A673 (cell line): ENCODE data around the gene PDLIM4.

ENCODE experiments used
- EZH2 ChIP-seq: fragments of 200-600 bp; sonication (generic); IDR thresholded peaks from 2 replicates; pipeline ENCODE4 v1.6.1; 2017; ENCODE audit warnings: borderline replicate concordance, low read depth, mild to moderate bottlenecking, mixed read lengths, antibody characterized with exemption, low read length; ENCODE audit not compliant: poor library complexity, severe bottlenecking
- TF ChIP-seq, protein P1 (sequence below): fragments of 300-800, 200-600 bp; sonication (generic); conservative IDR thresholded peaks from 2 replicates; pipeline ENCODE4 v1.5.1; 2017; ENCODE audit warnings: low read depth, mild to moderate bottlenecking, antibody characterized with exemption, low read length, moderate library complexity, mixed read lengths

DNA sequence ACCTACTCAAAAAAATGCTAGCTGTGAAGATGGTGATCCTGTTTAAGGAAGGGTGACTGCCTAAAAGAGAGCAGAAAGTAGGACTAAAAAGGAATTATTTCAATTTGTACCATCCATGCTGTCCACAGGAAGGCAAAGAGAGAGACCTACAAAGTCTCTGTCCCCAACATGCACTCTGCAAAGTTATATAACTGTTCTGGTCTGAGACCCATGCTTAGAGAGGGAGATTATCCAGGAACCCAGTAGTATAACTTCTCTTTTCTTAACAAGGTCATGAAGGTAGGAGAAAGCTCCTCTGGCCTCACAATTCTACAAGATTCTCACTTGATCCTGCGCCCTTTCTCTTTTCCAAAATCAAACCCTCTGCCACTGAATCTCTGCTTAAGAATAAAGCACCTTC is 62.5 kb downstream of the PDLIM4 start:
- TF ChIP-seq, protein P1, sequence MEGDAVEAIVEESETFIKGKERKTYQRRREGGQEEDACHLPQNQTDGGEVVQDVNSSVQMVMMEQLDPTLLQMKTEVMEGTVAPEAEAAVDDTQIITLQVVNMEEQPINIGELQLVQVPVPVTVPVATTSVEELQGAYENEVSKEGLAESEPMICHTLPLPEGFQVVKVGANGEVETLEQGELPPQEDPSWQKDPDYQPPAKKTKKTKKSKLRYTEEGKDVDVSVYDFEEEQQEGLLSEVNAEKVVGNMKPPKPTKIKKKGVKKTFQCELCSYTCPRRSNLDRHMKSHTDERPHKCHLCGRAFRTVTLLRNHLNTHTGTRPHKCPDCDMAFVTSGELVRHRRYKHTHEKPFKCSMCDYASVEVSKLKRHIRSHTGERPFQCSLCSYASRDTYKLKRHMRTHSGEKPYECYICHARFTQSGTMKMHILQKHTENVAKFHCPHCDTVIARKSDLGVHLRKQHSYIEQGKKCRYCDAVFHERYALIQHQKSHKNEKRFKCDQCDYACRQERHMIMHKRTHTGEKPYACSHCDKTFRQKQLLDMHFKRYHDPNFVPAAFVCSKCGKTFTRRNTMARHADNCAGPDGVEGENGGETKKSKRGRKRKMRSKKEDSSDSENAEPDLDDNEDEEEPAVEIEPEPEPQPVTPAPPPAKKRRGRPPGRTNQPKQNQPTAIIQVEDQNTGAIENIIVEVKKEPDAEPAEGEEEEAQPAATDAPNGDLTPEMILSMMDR: no peak
- no peak for TF ChIP-seq EZH2
